NCI-H2196 treated with DMSO at 0.1 percent for 48 hours (cell line): Measurements from ENCODE around the gene LITAF.

Source experiments
- DNase-seq: peaks from one replicate; lab custom pipeline; 2025; ENCODE audit not compliant: unreplicated experiment; lab: John Stamatoyannopoulos, UW

Gene LITAF

DNA sequence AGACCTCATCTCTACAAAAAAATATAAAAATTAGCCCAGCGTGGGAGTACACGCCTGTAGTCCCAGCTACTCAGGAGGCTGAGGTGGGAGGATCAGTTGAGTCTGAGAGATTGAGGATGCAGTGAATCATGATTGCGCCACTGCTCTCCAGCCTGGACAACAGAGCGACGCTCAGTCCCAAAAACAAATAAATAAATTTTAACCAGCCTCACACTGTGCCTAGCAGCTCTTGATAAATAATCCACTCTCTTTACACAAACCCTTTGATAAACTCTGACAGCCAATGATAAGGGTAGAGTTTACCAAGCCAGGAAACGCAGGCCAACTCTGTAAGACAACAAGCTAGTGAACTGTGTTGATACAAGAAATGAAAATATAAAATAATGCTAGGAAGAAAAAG, 32.7 kb downstream of the LITAF start:
- no peak for DNase-seq

DNA sequence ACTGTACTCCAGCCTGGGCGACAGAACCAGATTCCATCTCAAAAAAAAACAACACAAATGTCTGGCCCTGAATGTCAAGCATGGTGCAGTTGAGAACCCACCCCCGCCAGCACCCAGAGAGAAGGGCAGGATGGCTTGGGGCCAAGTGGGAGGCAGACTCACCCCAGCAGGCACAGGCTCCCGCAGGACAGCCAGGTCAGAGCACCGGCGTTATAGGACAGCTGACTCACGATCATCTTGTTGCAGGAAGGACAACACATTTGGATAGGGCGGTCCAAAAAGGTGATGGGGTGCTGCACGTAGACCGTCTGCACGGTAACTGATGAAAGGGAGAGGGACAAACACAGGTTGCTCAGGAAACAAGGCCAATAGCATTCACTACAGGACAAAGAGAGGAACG, 33.3 kb downstream of the LITAF start:
- DNase-seq: no peak

DNA sequence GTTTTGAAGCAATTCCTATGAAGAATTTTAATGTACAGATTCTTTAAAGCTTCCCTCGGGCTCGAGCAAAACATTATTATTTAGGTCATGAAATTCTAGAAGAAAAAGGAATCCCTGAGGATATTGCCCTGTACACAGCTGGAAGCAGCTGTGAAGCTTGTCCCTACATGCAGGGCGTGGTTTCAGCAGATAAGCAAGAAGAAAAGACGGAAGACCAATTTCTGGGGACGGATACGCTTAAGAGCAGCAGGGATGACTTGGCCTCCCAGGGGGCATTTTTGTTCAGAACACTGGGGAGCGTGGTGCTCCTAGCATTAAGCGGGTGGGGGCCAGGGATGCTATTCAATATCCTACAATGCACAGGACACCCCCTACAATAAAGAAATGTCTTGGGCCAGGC, 34.3 kb downstream of the LITAF start:
- no peak for DNase-seq

DNA sequence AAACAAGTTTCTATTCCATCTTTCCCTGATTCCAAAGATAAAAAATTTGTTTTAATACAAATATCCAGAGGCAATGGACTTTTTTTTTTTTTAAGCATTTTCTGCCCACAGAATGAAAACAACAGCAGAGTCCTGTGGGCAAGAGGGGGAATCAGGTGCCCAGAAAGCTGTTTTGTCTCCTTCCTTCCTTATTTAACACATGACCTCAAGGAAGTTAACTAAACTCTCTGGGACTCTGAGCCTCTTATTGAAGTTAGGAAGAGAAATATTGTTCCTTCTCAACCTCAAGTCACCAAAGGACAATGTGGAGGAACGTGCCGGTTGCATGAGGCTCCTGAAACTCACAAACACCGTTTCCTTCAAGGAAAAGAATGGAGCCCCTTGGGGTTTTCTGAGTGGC, 34.9 kb downstream of the LITAF start:
- no peak for DNase-seq

DNA sequence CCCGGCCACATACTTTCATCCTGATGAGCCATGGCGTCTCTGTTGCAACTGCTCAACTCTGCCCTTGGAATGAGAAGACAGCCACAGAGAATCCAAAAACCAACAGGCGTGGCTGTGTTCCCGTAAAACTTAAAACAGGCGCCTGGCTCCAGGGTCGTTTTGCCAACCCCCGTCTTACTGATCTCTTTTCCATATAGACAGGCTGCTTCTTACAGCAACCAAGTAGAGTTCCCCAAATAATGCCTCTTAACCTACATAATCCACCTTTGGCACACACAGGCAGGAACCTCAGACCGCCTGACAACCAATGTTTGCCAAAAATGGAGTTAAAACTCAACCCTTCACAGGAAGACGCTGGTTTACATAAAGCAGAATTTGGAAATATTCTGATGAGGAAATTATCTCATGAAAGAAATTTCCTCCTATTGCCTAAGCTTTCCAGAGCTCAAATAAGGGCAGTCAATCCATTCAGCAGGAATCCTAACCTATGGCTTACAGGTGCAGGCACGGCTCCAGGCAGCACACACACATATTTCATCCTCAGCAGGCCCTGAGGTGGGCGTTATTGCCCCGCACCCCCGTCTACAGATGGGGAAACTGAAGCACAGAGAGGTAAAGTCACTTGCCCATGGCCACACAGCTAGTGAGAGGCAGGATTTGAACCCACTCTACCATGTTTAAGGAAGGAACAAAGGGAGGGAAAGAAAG, 35.8 kb downstream of the LITAF start:
- no peak for DNase-seq

DNA sequence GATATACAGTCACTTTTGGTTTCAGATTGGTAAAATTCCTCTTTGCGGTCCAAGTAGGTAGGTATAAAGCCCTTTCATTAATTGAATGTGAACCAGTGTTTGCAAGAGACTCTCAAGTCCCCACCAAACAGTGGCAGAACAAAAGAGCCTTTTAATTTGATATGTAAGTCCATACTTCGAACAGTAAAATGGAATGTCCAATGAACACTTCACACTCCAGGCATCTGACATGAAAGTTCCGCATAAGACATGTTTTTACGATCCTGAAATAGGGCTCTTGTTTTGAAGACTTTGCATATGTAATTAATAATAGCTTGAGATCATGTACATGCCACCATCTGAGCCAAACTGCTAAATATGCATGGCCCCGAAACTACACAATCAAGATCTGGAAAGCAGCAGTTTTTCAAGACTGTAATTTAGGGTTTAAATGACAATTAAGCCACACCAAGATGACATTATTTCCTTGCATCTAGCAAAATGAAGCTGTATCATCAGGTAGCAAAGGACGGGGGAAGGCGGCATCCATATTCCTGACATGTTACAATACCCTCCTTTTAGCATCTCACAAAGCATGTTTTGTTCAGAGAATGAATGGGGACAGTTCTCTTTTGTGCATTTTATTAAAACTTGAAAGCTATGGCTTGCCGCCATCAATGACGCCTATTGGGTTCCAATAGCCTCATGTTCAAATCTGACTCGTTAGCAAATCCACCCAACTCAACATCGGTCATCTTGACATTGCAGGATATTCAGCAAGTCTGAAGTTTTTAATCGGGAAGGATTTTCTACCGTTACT, 39.4 kb downstream of the LITAF start:
- no peak for DNase-seq

DNA sequence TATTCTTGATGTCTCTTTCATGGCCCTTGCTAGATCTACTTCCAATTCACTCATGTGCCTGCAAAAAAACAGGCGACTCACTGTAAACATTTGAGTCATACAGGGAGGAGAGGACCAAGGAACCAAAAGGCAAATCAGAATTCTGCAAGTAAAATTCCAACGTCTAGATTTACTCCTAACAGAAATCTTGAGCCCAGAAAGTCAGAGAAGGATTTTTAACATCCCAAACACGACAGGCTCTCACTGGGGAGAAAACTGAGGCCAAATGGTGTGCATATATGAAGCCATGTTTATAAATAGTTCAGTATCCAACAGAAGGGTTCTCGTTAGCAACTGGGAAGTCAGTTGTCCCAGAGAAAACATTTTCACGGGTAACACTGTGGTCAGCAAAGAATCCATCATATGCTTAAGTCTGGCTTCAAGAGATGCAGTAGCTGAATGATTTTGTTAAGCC, 40.1 kb downstream of the LITAF start:
- DNase-seq: no peak

DNA sequence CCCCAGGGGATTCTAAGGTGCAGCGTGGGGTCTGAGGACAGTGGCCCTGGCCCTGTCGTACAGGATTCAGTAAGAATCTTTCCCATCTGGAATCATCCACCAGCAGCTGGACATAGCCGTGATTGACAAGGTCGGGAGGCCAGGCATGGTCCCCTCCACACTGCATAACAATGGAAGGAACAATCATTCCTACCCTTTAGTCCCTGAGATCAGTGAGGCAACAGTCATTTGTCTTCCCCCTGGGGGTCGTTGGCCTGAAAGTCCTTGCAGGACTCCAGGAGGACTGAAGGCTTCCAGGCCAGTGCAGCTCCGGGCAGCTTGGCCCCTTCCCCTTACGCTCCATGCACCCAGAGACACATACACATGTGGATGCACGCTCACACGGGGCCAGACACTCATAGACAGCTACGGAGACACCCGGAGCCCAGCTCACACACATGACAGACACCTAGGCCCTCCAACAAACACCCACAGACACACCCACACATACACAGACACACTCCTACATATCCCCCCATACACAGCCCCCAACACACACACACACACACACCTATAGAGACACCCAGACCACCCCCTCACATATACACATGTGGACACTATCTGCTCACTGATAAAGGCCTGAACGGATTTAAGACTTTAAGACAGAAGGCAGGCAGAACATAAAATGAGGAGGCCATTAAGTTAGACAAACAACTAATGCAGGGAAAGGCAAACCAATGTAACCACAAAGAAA, 42.9 kb downstream of the LITAF start:
- no peak for DNase-seq

DNA sequence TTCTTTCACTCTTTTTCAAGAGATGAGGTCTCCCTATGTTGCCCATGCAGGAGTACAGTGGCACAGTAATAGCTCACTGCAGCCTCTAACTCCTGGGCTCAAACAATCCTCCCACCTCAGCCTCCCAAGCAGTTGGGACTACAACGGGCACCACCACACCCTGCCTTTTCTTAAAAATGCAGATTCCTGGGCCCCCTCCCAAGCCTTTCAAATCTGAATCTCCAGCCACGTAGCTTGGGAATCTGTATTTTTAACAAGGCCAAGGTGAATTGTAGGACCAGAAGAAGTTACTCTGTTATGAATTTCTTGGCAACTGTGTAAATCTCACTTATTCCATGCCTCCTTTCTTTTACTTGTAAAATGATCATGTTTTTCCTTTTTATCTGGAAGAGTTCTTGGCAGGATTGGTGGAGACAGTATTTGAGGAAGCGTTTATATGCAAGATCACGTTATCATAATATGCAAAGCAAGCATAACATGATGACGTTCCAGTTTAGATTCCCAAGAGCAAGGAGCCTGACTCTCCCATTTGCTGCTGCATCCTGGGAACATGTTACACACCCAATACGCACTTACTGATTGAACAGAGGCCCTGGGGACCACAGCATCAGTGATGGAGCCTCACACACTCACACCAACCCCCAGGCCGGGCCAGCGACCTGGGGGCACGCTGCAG, 44.5 kb downstream of the LITAF start:
- DNase-seq: no peak

DNA sequence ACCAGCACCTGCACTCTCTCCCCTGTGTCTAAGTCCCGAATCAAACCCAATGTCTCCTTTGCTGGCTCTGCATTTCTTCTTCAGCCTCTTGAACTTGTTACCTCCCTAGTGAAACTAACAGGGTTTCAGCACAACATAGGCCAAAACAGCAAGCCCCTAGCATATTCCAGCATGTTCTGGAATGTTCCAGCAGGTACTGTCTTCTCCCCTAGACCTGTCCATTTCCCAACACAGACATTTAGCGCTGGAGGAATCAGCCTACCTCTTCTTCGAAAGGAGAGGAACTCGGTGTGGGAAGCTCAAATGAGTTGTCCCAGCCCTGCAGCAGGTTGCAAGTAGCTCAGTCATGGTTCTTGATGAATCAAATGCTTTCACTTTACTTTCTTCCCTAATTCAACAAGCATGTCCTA, 47.1 kb downstream of the LITAF start:
- no peak for DNase-seq

DNA sequence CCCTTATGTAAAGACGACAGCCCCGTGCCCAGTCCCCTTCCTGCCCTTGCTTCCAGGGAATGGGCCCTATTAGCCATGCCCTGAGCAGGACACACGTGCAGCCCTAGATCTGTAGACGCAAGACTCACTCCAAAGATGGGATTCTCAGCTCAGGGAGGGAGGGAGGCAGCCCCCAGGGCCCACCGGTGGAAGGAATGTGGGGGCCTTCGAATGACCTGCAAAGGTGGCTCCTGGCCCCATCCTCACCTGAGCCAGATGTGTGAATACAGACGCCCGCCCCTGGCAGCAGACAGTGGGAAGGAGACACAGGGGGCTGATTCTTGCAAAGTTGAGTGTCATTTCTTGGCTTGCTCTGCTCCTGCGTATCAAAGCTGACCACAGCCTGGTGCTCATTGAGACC, 47.8 kb downstream of the LITAF start:
- DNase-seq: no peak

DNA sequence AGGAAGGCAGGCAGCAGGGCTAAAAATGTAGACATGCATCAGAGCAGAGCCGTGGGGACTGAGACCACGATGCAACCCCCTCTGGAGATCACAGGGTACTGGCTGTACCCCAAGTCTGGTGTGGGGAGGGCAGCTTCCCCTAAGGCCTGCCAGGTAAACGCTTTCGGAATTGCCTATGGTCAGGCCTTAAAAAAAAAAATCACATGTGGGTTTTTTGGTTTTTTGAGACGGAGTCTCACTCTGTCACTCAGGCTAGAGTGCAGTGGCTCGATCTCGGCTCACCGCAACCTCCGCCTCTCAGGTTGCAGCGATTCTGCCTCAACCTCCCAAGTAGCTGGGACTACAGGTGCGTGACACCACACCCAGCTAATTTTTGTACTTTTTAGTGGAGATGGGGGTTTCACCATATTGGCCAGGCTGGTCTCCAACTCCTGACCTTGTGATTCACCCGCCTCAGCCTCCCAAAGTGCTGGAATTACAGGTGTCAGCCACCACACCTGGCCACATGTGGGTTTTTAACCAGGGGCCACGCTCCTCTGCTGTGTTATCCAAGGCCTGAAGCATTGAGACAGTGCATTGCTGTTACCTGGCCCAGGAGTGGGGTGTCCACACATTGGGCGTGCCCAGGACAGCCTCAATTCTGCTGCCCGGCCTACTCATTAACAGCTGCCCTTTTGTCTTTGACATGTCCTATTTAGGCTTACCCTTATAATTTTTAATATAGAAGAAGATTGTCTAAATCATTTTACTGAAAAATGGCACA, 50.4 kb downstream of the LITAF start:
- no peak for DNase-seq

DNA sequence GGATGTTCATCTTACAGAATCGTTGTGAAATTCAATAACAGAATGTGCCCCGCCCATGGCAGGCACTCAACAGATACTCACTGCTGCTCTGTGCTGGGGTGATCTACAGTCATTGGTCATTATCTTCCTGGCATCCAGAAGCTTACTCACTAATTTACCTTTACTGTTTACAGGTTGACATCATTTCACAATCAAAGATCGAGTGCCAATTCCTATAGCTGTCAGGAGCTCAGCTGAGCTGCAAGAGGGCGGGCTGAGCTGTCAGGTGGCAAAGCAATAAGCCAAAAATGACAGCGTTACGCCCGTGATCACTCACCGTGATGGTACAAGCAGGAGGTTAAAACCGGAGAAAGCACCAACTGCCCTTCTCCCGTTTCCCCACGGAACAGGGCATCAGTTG, 51.2 kb downstream of the LITAF start:
- peak; percentile 24 for DNase-seq

DNA sequence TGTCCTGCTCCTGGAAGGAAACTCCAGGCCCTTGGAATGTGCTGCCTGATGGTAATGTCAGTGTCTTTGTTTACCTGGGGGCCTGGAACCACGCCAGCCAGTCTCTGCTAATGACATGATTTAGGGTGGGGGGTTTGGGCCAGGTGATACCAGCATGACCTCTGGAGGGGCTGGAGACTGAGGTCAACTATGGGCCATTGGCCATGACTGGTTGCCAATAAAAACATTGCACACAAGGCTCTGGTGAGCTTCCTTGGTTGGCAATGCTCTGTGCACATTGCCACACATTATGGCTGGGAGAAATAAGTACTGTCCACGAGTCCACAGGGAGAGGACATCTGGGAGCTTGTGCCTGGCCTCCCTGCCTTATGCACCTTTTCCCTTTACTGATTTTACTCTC, 52.5 kb downstream of the LITAF start:
- DNase-seq: no peak

DNA sequence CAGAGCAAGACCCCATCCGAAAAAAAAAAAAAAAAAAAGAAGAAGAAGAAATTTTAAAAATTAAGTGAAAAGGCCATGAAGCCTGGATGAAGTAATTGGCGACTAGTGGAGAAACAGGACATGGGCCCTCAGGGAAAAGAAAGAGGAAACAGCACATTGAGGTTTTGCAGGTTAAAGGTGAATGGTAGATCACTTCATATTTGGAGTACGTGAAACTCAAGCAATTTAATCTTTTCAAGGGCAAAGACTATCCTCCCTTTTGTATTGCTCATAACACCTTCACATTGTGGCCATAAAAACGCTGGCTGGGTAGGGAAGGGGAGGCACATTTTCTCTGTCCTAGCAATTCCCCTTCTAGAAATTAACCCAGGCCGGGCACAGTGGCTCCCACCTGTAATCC, 53.1 kb downstream of the LITAF start:
- DNase-seq: no peak

DNA sequence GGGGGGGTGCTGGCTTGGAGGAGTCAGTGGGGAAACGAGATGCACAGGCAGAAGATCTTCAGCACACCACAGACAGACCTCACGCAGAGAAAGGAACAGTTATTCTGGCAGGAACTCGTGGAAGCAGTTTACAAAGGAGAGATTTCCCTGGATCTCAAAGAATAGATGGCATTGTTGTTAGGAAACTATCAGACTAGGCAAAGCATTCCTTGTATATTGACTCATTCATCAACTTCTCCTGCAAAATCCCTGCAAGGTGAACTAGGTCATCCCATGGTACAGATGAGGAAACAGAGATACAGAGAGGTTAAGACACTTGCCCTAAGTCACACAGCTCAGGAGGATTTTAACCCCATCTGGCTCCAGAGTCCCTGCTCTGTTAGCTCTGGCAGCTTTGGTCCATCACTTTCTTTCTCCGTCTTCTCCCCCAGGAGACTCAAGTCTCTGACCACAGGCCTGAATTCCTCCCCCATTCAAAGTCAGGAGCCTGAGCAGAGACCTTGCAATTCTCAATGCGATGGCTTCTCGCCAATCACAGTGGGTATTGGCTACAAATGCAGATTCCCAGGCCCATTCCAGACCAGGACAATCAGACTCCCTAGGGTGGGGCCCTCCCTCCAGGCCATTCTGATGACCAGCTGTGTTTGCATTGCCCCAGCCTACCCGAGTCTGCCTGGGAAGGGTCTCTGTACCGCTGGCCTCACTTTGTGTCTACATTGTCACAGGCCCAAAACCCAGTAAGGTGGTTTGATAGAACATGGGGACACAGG, 56.4 kb downstream of the LITAF start:
- DNase-seq: no peak

DNA sequence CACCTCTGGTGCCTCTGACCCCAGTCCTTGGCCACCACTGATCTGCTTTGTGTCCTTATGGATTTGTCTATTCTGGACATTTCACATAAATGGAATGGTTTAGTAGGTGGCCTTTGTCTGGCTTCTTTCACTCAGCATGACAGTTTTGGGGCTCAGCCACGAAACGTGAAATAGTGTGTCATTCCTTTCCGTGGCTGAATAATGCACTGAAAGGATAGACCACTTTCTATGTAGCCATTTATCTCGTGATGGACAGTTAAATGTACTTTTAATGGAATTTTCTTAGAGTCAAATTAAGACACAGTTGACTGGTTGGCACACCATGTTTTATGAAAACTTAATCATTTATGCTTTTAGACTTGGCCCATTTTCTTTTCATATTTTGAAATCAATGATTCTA, 57.4 kb downstream of the LITAF start:
- DNase-seq: no peak

DNA sequence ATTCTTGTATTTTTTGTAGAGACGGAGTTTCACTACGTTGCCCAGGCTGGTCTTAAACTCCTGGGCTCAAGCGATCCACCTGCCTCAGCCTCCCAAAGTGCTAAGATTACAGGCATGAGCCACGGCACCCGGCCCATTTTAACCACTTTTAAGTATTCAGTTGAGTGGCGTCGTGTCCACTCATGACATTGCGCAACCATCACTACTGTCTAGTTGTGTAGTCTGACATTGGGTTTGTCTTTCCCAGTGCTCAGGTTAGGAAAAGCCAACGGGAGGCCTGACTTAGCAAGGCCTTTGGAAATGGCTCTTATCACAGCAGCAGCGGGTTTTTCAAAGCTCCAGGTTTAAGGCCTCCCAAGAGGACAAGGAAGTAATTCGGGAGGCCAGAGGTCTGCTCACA, 58.7 kb downstream of the LITAF start:
- DNase-seq: no peak

DNA sequence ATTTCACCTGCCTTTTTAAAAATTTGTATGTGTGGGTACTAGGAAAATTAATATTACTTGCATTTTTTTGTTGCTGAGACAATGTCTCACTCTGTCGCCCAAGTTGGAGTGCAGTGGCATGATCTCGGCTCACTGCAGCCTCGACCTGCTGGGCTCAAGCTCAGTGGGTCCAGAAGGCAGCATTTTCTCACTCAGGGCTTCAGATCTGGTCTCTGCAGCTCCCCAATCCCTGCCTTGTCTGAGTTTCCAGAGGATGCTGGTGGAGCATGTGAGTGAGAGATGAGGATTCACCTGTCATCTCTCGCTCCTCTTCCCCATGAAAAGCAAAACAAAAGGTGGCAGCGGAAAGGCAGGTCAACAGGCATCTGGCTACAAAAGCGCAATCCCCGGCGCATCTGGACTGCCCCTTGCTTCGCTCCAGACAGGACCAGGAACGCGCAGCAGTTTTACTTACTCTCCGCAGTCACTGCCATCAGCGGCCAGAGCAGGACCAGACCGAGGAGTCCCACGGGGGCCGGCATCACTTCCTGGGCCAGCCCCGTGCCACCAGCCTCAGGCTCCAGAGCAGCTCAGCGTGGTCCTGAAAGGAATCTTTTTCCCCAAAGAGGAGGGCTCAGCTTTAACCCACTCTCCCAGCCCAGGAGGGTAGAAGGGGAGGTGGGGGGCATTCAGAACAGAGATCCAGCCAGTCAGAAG, 59.9 kb downstream of the LITAF start:
- DNase-seq: no peak
